Pons (tissue), 1 donor: ENCODE data around the gene SPACA4.
A peak's percentile ranks its signal among the peaks of the same experiment; 100 is the strongest.

ENCODE experiments used
- DNase-seq: peaks from one replicate; pipeline ENCODE4 v3.0.0-alpha.2; 2016; ENCODE audit warnings: low spot score

Gene SPACA4

DNA sequence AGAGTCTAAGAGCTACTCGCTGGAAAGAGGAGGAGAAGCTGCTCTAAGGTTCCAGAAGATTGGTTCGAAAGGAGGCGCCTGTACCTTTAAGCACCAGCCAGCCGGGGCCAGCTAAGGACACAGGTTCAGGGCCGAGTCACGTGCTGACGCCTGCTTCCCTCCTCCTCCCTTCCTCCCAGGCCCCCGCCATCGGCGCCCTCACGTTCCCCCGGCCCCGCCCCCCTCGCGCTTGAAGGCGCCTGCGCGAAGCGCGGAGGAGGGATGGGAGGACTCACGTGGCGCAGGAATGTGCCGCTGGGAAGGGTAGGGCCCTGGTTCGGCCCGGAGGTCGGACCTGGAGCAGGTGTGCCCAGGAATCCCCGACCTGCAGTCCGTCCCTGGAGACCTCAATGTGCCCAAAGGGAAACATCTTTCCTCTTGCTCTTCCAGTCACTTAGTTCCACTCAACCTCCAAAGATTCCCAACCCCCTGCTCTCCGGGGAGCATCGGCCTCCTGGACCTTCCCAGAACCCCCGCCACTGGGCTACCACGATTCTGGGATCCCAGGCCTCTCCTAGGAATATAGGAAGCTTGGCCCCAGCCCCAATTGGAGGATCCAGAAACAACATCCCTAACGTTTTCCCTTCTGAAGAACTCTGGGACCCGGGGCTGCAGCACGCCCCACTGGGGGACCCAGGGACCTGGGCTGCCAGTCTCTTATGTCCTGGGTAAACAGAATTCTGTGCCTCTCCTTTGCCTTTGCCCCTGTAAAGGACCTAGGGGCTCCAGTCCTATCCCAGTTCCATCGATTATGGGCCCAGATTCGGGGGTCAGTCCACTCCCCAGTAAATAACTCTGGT is 28.1 kb downstream of the SPACA4 start:
- peak; percentile 93 for DNase-seq

DNA sequence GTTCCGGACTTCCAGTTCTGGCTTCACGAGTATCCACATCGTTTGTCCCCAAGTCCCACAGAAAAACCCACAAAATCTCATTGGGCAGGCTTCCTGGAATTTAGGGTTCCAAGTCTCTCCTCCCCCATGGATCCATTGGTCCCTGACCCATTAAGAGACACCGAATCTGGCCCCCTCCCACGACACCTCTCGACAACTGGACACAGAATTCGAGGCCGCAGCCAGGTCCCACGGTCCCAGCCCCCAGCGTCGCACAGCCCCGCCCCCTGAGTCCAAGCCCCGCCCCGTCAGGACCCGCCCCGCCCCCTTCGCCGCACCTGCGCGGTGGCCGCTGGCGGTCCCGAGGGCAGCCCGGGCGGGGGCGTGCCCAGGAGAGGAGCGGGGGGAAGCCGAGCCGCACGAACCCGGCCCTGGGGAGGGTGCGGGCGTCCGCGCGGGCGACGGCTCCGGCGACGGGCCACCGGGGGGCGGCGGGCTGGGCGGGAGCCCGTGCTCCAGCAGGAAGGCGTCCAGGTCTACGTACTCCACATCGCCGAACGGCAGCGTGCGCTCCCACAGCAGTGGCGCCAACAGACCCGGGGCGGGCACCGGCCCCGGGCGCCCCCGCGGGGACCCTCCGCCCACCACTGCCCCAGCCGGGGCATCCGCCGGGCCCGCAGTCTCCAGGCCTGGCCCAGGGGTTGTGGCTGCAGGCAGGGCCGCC is 28.9 kb downstream of the SPACA4 start:
- peak; percentile 62 for DNase-seq

DNA sequence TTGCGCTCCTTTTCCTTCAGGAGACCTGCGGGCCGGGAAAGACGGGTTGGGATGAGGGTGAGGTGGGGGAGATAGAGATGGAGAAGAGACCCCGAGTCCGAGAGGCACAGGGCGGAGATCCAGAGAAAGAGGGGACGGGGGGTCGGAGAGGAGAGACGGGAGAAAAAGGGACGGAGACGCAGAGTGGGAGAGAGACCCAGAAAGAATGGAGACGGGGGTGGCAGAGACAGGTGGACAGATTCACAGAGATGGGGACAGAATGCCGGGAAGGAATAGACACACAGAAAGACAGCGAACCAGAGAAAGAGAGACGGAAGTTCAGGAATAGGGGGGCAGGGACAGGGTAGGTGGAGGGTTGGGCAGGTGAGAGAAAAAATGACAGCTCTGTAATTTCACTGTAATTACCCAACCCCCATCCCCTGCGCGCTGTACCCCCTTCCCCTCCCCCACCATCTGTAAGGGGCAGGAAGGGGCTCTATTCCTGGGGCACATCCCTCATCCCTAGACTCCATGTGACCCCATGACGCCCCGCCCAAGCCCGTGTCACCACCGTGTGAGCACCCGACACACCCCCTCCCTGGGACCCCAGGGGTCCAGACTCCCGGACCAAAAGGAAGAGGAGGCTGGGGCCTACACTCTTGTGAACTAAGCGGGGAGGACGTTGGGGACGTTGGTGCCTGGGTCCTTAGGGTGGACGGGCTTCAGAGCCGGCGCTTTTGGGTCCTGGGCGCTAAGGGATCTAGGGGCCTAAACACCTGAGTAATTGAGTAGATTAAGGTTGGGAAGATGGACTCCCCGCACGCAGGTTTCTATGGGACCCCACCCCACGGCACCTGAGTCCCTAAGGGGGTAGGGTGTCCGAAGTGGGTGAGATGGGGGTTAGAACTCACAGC is 29.7 kb downstream of the SPACA4 start:
- DNase-seq = peak; percentile 65

DNA sequence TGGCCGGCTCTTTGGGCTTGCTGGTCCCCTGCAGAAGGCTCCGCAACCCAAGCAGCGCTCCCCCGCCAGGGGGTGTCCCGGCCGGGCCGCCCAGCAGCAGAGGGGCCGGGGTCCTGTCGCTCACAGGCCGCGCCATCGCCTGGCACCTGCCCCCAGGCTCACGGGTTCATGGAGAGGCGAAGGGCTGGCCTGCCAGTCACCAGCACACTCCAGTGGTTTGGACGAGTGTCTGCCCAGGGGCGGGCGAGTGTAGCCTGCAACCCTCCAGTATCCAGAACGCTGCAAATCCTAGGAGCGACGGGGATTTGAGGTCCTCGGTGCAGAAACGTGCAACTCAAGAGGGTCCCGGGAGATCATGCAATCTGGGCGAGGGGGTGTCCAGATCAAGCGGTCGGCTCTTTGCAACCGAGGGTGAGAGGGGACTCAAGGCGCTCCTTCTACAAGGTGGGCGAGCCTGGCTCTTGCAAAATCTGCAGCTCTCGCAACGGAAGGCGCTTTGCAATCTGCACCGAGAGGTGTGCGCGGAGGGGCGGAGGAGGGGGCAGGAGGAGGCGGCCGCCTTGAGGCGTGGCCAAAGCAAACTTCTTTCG is 30.4 kb downstream of the SPACA4 start, which contains the start of gene DBP:
TSS of gene DBP (minus strand) at position 521 of the 590 bp plus-strand sequence. CDS start at position 136, 385 bp downstream.
- no peak for DNase-seq

DNA sequence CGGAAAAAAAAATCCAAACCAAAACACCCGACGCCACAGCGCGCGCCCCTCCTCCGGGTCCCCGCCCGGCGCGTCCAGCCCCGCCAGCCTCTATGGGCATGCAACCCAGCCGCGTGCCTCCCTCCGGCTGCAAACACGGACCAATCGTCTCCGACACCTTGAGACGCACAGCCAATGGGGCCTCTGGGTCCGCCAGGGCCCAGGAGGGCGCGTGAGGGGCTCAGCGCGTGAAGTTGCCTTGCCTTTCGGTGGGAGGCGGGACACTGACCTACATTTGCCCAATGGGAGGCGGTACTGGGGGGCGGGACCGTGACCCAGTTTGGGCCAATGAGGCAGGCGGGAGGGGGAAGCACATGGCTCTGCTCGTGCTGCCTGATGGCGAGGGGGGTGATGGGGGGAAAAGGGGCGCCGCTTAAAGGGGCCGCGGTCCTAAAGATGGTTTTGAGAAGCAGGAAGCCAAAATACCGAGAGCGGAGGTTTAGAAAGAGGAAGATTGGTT is 31.0 kb downstream of the SPACA4 start:
- DNase-seq = peak; percentile 99

DNA sequence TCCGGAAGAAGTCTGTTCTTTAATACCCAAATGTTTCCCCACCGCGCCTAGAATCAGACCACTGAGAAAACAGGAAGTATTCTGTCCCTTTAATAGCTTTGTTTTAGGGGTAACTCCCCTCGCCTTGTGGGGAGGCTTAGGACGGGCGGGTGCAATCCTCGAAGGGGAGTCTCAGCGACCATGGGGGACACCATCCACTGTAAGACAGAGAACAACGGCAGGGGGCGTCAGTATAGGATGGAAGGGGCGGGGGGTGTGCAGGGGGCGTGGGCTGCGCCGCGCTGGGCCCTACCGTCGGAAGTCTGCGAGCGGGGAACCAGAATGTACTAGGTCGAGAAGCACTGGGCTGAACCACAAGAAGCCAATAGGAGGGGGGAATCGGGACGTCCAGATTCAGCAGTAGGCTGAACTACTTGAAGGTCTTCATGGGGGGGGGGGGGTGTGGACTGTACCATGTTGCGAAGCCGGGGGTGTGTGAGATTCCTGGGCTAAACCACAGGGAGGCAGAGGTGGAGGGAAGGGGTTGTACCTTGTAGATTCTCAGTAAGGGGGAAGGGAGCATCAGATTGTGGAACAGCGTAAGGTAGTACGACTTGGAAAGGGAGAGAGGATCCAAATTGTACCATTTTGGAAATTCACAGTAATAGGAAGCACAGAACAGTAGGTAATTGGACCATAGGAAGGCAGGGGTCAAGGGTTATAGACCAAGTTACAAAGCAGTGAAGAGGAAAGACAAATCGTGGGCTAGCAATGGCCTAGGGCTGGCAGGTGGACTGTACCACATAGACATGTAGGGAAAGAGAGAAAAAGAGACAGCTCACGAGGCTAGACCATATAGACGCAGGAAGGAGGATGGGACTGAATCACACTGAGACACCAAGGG is 31.6 kb downstream of the SPACA4 start:
- peak; percentile 95 for DNase-seq

DNA sequence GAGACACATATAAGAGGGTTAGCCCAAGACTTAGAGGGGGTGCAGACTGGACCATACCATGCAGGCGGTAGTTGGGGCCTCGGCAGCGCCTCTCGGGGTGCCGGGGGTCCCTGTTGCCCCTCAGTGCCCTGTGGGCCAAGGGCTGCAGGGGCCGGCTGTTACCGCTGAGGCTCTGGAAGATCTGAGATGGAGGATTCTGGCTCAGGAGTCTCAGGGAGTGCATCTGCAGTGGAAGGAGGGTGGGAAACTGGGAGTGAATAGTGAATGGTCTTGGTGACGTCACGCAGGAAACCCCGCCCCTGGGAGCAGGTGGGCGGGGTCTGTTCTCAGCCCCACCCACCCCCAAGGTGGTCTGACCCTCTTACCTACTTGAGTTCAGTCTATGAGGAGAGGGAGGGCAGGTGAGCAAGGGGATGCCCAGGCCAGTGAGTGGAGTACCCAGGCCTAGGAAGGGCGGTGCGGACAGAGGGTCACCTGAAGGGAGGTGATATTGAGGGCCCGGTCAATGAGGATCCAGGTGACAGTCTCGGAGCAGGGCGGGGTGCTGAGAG is 32.4 kb downstream of the SPACA4 start:
- DNase-seq = no peak

DNA sequence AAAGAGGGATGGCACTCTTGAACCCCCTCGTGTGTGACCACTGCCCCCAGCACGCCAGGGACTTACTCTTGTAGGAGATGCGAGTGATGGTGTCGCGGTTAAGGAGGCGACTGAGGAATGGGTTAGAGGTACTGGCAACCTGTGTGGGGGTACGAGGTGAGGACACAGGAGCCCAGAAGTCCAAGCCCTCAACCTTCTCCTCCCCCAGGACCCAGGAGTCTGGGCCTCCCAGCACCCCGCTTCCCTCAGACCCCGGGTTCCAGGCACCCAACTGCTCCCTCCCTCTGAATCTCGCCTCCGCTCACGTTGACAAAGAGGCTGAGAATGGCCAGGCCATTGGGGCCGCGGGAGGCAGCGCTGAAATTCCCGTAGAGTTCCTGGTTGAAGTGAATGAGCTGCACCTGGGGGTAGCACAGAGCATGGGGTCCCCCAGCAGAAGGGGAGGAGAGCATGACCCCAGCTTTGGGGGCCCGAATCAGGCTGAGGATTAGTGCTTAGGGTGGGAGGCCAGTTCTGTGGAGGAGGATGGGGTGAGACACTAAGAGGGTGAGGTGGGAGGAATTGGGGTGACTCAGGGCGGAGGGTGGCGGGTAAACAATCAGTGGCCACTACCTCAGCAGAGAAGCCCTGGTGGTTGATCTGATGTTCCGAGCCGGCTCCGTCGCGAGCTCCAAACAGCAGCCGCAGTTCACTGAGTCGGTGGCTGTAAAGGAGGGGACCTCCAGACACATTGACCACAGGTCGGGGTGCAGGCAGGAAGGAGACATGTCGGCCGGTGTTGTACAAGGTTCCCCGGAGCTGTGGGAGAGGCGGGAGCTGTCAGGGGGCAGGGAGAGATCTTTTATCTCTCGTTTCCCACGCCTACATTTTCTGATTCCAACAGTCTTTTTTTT is 33.2 kb downstream of the SPACA4 start:
- peak; percentile 8 for DNase-seq

DNA sequence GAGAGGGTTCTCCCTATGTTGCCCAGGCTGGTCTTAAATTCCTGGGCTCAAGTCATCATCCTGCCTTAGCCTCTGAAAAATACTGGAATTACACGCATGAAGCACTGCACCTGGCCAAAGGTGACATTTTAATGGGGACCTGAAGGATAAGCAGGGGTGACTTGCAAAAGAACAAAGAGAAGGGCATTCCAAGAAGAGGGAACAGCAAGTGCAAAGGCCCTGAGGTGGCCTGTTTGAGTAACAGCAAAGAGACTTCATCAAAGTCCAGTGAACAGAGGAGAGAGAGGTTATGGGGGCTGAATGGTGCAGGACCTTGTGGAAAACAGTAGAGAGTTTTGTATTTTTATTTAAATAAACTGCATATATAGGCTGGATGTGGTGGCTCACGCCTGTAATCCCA is 35.3 kb downstream of the SPACA4 start:
- no peak for DNase-seq

DNA sequence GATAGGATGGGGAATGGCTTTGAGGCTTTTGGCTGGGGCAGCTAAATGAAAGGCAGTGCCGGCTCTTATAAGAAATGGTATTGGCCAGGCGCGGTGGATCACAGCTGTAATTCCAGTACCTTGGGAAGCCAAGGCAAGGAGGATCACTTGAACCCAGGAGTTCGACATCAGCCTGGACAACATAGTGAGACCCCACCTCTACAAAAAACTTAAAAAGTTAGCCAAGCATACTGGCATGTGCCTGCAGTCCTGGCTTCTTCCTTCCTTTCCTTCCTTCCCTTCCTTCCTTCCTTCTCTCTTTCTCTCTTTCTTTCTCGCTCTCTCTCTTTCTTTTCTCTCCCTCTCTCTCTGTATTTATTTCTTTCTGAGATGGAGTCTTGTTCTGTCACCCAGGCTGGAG is 36.3 kb downstream of the SPACA4 start:
- no peak for DNase-seq

DNA sequence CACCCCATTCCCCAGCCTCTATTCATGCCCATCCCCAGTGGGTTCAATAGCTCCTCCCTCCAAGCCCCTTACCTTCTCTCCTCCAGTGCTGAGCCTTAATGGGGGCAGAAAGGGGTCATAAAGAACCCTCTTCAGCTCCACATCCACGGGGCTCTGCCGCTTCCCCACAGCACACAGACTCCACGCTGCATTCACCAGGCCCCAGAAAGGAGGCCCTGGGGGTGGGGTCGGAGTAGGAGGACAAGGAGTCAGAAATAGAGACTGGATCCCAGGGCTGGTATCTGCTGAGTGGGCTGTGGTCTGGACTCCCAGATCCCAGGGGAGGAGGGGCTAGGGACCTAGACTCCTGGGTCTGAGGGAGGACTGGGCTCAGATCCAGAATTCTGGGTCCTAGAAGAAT is 37.8 kb downstream of the SPACA4 start:
- peak; percentile 17 for DNase-seq

DNA sequence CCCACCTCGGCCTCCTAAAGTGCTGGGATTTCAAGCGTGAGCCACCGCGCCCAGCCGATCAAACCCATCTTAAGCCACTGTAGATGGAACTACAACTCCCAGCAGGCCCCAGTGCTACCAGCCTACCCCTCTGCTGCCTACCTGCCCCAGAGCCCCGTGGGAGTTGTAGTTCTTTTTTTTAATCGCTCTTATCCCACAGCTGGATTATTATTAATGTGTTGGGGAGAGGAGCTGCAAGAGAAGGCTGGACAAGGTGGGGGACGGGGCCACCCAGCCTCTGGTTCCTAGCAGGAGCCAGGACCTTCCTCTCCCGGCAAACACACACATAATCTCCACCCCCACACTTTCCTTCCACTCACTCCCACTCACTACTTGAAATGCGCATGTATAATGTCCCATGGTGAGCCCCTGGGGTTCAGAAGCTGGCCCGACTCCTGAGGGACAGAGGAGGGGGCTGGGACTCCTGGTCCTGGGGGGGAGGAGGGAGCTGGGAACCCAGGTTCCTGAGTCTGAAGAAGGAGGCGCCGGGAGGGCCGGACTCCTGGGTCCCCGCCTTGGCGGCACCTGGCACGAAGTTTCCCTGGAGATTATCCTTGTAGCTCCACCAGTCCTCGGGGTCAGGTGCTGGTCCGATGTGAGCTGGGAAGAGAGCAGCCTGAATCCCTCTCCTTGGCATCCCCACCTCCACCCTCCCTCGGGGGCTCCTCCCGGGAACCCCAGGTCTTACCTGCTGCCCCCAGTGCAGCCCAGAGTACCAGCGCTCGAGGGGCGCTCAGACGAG is 38.5 kb downstream of the SPACA4 start:
- peak; percentile 90 for DNase-seq

DNA sequence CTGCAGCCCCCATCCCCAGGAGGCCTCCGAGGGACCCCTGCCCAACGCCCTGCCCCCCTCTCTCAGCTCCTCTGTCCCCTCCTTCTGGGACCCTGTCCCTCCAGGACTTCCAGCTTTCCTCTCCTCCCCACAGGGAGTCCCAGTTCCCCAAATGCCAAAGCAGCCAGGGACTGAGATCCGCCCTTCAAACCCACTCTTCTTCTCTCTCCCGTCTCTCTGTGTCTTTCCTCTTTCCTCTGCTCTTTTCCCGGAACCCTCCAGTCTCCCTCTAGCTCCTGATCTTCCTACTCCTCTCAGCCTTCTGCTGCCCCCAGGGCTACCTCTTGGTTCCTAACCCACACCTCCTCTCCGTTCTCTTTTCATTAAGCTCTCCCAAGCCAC is 39.1 kb downstream of the SPACA4 start:
- no peak for DNase-seq

DNA sequence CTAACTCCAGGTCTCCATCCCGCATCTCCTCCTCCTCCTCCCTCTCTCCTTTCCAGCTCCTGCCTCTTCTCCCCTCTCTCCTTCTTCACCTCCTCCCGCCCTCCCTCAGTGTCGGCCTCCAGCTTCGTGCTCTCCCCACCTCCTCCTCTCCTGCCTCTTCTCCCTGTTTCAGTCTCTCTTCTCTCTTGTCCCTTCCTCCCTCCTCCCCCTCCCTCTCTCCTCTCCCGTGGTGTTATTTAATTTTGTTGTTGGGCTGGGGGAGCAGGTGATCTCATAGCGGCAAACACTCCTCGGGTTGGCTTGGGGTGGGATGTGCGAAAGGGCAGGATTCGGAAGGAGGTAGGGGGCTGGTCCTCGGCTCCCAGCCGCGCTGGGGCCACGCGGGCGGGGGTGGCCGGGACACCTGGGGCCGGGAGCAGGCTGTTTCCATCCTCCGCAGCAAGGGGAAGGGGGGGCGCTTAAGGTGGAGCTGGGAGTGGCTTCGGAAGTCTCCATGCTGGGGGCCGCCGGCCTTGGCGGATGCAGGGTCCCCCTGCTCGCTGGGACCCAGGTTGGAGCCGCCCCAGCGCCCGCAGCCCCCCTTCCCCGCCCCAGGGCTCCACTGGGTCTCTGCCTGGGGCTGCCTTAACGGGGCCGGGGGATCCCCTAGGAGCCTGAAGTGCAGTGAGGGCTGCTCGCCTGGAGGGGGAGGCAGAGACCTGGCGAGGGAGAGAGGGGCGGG is 39.6 kb downstream of the SPACA4 start, which contains the start of gene CA11:
TSS of gene CA11 (minus strand) at position 187 of the 721 bp plus-strand sequence. CDS start 555 bp downstream, outside the sequence.
- DNase-seq = peak; percentile 89

DNA sequence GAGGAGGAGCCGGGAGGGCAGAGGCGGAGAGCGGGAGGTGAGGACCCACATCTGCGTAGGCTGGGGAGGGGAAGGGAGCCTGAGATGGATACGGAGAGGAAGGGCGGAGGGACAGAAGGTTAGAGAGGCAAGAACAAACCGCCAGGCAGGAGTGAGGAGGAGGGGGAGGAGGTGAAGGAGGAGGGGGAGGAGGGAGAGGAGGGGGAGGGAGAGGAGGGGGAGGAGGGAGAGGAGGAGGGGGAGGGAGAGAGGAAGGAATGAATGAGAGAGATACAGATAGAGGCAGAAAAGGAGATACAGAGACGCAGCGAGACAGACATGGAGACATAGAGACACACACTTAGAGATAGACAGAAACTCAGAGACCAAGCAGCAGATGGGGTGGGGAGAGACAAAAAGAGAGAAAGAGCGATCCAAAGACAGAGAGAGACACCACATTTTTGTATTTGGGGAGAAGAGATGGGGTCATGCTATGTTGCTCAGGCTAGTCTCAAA is 40.2 kb downstream of the SPACA4 start:
- DNase-seq = peak; percentile 33

DNA sequence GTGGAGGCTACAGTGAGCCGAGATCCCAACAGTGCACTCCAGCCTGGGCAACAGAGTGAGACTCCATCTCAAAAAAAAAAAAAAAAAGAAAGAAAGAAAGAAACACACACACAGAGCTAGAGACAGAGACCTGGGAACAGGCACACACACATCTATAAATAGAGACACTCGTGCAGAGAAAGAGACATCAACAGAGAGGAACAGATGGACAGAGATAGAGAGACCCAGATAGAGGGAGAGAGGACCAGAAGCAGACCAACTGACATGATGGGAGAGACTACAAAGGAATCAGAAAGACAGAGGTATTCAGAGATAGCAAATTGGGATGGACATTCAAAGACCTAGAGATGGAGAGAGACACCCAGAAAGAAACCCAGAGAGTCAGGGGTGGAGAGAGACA is 41.6 kb downstream of the SPACA4 start:
- no peak for DNase-seq

DNA sequence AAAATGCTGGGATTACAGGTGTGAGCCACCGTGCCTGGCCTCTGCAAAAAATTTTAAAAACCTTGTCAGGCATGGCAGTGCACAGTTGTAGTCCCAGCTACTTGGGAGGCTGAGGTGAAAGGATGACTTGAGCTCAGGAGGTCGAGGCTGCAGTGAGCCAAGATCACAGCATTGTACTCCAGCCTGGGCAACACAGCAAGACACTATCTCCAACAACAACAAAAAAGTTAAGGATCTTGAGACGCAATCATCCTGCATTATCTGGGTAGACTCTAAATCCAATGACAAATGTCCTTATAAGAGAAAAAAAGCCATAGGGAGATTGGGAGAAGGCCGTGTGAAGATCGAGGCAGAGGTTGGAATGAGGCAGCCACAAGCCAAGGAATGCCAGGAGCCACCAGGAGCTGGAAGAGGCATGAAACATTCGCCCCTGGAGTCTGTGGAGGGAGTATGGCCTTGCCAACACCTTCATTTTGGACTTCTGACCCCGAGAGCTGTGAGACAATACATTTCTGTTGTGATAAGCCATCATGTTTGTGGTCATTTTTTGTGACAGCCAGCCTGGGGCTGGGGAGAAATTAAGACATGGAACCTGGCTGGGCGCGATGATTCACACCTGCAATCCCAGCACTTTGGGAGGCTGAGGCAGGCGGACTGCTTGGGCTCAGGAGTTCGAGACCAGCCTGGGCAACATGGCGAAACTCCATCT is 44.6 kb downstream of the SPACA4 start:
- DNase-seq = no peak
